ENCODE measurements around the gene SULT1A1.
"Not testable (repeated sequence)": the region's sequence is repeated elsewhere in the genome, so short reads cannot be mapped to it uniquely, and the experiment has no call there.

DNA sequence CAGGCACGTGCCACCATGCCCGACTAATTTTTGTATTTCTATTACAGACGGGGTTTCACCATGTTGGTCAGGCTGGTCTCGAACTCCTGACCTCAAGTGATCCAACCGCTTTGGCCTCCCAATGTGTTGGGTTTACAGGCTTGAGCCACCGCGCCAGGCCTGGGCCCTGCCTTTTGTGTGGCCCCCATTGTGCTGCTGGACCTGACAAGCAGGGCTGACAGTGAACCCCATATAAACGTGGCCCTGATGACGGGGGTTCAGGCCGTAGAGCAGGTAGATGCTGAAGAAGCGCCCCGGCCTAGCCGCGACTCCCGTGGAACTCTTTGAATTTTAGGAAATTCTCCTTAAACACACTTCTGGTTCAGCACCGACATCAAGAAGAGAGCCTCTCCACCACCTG, 4.7 kb upstream of the SULT1A1 start:
- TF ChIP-seq EZH2 (IDR thresholded peaks at IDR 0.05; ENCODE audit: insufficient read depth, poor library complexity, severe bottlenecking); EZH2phosphoT487 (IDR thresholded peaks at IDR 0.05; ENCODE audit: insufficient read depth, low read depth): not testable (repeated sequence)
